ENCODE measurements around the gene PTPRC.

DNA sequence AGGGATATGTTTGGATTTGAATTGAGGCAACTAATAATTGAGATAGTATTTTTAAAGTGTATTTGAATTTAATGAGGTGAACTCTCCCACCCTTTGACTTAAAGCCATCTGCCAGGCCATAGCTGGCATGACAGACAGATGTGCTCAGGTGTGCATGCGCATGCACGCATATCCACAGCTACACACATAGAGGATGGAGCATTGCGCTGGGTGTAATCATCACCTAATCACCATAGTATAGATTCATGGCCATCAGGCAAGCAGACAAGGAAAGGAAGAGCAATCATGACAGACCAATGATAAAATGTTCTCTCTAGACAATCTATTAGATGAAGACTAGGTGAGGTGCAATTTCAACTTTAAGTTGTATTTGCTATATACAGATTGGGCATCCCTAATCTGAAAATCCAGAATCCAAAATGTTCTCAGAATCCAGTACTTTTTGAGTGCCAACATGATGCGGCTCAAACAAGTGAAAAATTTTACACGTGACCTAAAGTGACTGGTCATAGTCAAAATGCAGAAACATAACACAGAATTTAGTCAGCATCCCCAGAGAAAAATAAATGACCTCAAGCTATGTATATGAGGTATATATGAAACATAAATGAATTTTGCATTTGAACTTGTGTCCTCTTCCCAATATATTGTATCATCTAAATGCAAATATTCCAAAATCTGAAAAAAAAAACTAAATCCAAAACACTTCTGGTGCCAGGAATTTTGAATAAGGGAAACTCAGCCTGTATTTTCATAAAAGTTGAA is 70.1 kb downstream of the PTPRC start:
- TF ChIP-seq CTCF (tag by site-specific recombination; IDR thresholded peaks at IDR 0.05): no peak
- TF ChIP-seq, protein P1, sequence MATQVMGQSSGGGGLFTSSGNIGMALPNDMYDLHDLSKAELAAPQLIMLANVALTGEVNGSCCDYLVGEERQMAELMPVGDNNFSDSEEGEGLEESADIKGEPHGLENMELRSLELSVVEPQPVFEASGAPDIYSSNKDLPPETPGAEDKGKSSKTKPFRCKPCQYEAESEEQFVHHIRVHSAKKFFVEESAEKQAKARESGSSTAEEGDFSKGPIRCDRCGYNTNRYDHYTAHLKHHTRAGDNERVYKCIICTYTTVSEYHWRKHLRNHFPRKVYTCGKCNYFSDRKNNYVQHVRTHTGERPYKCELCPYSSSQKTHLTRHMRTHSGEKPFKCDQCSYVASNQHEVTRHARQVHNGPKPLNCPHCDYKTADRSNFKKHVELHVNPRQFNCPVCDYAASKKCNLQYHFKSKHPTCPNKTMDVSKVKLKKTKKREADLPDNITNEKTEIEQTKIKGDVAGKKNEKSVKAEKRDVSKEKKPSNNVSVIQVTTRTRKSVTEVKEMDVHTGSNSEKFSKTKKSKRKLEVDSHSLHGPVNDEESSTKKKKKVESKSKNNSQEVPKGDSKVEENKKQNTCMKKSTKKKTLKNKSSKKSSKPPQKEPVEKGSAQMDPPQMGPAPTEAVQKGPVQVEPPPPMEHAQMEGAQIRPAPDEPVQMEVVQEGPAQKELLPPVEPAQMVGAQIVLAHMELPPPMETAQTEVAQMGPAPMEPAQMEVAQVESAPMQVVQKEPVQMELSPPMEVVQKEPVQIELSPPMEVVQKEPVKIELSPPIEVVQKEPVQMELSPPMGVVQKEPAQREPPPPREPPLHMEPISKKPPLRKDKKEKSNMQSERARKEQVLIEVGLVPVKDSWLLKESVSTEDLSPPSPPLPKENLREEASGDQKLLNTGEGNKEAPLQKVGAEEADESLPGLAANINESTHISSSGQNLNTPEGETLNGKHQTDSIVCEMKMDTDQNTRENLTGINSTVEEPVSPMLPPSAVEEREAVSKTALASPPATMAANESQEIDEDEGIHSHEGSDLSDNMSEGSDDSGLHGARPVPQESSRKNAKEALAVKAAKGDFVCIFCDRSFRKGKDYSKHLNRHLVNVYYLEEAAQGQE (tag by site-specific recombination; IDR thresholded peaks at IDR 0.05): no peak
